ENCODE data around the gene PSD.

Gene PSD

GRCh38 chr10:102444851-102445250, 26.3 kb upstream of the PSD start:
- no peak for DNase-seq (ENCODE audit: low spot score)

GRCh38 chr10:102438374-102438773, 19.8 kb upstream of the PSD start:
- no peak for DNase-seq (ENCODE audit: low spot score)

- no peak for DNase-seq (ENCODE audit: low spot score)
Measured at GRCh38 chr10:102437515-102437914, 18.9 kb upstream of the PSD start.

- no peak for DNase-seq (ENCODE audit: low spot score)
Measured at GRCh38 chr10:102436312-102436711, 17.7 kb upstream of the PSD start.

GRCh38 chr10:102435529-102436233, 17.1 kb upstream of the PSD start:
- peak; percentile 47 for DNase-seq (ENCODE audit: low spot score)

GRCh38 chr10:102435133-102435497, 16.5 kb upstream of the PSD start:
- DNase-seq (ENCODE audit: low spot score) = no peak

GRCh38 chr10:102434394-102435132, 16.0 kb upstream of the PSD start:
- no peak for DNase-seq (ENCODE audit: low spot score)

- DNase-seq (ENCODE audit: low spot score) = no peak
Measured at GRCh38 chr10:102433619-102434046, 15.0 kb upstream of the PSD start.

GRCh38 chr10:102432162-102432950, 13.8 kb upstream of the PSD start, which contains the start of gene CUEDC2:
Gene CUEDC2, minus strand, starts transcription at chr10:102432574. Its CDS starts 7,386 bp downstream, at chr10:102425188.
- peak; percentile 97 for DNase-seq (ENCODE audit: low spot score)

GRCh38 chr10:102431452-102432124, 13.0 kb upstream of the PSD start:
- no peak for DNase-seq (ENCODE audit: low spot score)

GRCh38 chr10:102429468-102429867, 10.9 kb upstream of the PSD start:
- no peak for DNase-seq (ENCODE audit: low spot score)

- no peak for DNase-seq (ENCODE audit: low spot score)
Measured at GRCh38 chr10:102426803-102427287, 8.3 kb upstream of the PSD start.

GRCh38 chr10:102425444-102425843, 6.9 kb upstream of the PSD start:
- no peak for DNase-seq (ENCODE audit: low spot score)

GRCh38 chr10:102424916-102425315, 6.3 kb upstream of the PSD start:
- DNase-seq (ENCODE audit: low spot score) = no peak

GRCh38 chr10:102424145-102424544, 5.6 kb upstream of the PSD start:
- no peak for DNase-seq (ENCODE audit: low spot score)

GRCh38 chr10:102423372-102423968, 4.9 kb upstream of the PSD start:
- no peak for DNase-seq (ENCODE audit: low spot score)

GRCh38 chr10:102422545-102423129, 4.1 kb upstream of the PSD start:
- peak; percentile 48 for DNase-seq (ENCODE audit: low spot score)

- no peak for DNase-seq (ENCODE audit: low spot score)
Measured at GRCh38 chr10:102421757-102422512, 3.4 kb upstream of the PSD start.

- DNase-seq (ENCODE audit: low spot score) = no peak
Measured at GRCh38 chr10:102421507-102421756, 2.8 kb upstream of the PSD start.

GRCh38 chr10:102420714-102421506, 2.3 kb upstream of the PSD start, which contains the start of gene FBXL15:
Gene FBXL15, plus strand, starts transcription at chr10:102420836. Its CDS starts 294 bp downstream, at chr10:102421130.
- DNase-seq (ENCODE audit: low spot score) = peak; percentile 97
